ENCODE measurements around the gene GNAO1. TPM values are rescaled to one million over a fixed set of nuclear protein-coding genes. Genes with fewer than 3 reads are reported as not detected.

Gene GNAO1
- total and polyA plus RNA-seq, 9 of the 15 experiments (the other 6 are each of a cell fraction or from before 2014, with no cell fraction given): 0.07 to 0.42 (median 0.08) TPM; not detected in 5

DNA sequence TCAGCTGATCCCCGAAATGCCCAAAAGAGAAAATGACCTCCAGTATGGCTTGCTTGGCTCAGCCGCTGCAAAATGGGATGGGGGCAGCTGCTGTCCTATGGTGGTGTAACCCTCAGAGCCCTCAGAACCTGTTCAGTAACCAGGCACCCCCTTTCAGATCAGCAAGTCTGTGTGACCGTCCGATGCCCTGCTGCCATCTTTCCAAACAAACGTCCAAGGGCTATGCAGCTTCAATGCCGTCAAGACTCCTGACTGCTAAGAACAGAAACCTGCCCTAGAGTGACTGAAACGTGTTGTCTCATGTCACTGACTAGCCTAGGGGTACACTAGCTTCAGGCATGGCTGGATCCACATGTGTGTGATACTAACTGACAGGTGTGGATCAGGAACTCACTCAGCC is 70.4 kb downstream of the GNAO1 start:
- no TSS peak for BruUV-seq (replicated peaks)
- DNase-seq (ENCODE audit: extremely low read depth in 1 of 4, low spot score in 3 of 4): no peak
- Histone ChIP-seq H3K36me3 (ENCODE audit: control insufficient read depth, insufficient read depth, low read length) (no peaks in the 10 kb centered on the region), H3K79me2 (ENCODE audit: control insufficient read depth, insufficient read depth, low read length) (no peaks in the 10 kb centered on the region), H3K27me3 (ENCODE audit: control insufficient read depth in 2 of 2, insufficient read depth in 2 of 2, low read length in 2 of 2) (no peaks in the 10 kb centered on the region), H3K9ac (ENCODE audit: insufficient read depth in 1 of 2, low read depth in 2 of 2, low read length in 2 of 2) (no peak overlapping the region), H3K4me1 (replicated peaks in 1 of 2; ENCODE audit: control insufficient read depth in 2 of 2, insufficient read depth in 2 of 2, low read length in 2 of 2) (peaks cover 22 to 44% of the 10 kb centered on the region in 2 experiments), H3K4me2 (ENCODE audit: insufficient read depth, low read length) (peak overlapping the region; percentile 56), H4K20me1 (replicated peaks; ENCODE audit: control insufficient read depth, insufficient read depth, low read length) (no peaks in the 10 kb centered on the region), H3K9me3 (replicated peaks; ENCODE audit: control insufficient read depth, insufficient read depth, low read depth, low read length) (no peaks in the 10 kb centered on the region), H3K9me1 (ENCODE audit: control insufficient read depth, insufficient read depth, low read length) (no peaks in the 10 kb centered on the region), H3K27ac (ENCODE audit: extremely low read depth, low read depth, low read length) (peak overlapping the region; percentile 24; the same call in 1 of the 3 replicates), H2AFZ (ENCODE audit: low read depth, low read length) (peak overlapping the region; percentile 70), H3K4me3 (no peak overlapping the region)
- in situ Hi-C loops (cut with MboI) (no loop called here), intact Hi-C loops (cut with micrococcal nuclease) (loop anchor here (5.0 kb wide), 1 partner anchor 56 kb away; no protein-coding TSS in a partner anchor)
- WGBS (ENCODE audit: insufficient coverage, low coverage, missing lambda C conversion rate): 68% methylated on average over 7 of the region's 7 CpGs
- no peak for TF ChIP-seq ZNF583 (CRISPR knock-in tag; IDR thresholded peaks at IDR 0.05)
- TF ChIP-seq RFX1 (IDR thresholded peaks at IDR 0.05): no peak
- no peak for TF ChIP-seq POLR3G (IDR thresholded peaks at IDR 0.05; ENCODE audit: extremely low read depth, insufficient read length, insufficient replicate concordance)
- no peak for FAIRE-seq
- ATAC-seq: no peak
- ChIA-PET POLR2A (interaction anchor here (0.7 to 4.0 kb wide), 4 partner anchors 10 to 36 kb away, joined by 3 to 38 read pairs (median 4); no protein-coding TSS in a partner anchor), CTCF (ENCODE audit: low intra/inter-chr PET ratio) (no interaction called here)

DNA sequence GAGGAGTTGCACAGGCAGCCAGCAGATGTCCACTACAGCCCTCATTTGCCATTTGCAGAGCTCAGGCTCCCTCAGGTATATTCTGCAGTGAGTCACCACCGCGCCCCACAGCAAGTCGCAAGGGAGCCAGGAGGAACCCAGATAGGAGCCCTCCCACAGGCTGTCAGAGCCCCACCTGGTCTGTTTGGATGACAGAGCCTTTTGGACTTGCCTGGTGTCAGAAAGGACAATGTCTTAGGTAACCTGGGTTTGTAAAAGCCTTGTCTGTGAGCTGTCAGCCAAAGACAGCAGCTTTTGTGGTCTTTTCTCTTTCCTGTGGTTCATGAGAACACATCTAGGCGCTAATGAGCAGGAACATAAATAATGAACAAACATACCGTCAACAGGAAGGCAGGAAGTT is 70.9 kb downstream of the GNAO1 start:
- Histone ChIP-seq H2AFZ (ENCODE audit: low read depth, low read length) (peak overlapping the region; percentile 81), H3K4me1 (replicated peaks in 1 of 2; ENCODE audit: control insufficient read depth in 2 of 2, insufficient read depth in 2 of 2, low read length in 2 of 2) (peaks cover 22 to 44% of the 10 kb centered on the region in 2 experiments)
- peak; percentile 97 for FAIRE-seq
- no peak for TF ChIP-seq RBM25 (IDR thresholded peaks at IDR 0.05; ENCODE audit: low read depth, low read length, severe bottlenecking)
- no peak for TF ChIP-seq YBX1 (IDR thresholded peaks at IDR 0.05)
- peak; percentile 64 for TF ChIP-seq FOSL1 (tag; conservative IDR thresholded peaks at IDR 0.05)
- peak; percentile 26; the same call in 1 of the 2 replicates for TF ChIP-seq ZBTB7A (IDR thresholded peaks at IDR 0.05; ENCODE audit: borderline replicate concordance, control insufficient read depth, low read depth, low read length)
- no peak for TF ChIP-seq E2F6 (IDR thresholded peaks at IDR 0.05; ENCODE audit: borderline replicate concordance in 1 of 2, extremely low read depth in 1 of 2, insufficient read depth in 1 of 2, insufficient read length in 1 of 2, low read depth in 1 of 2, low read length in 1 of 2, poor library complexity in 1 of 2, severe bottlenecking in 1 of 2)
- TF ChIP-seq COPS2 (conservative IDR thresholded peaks at IDR 0.05): no peak

More for the DNA sequence above, 70.9 kb downstream of the GNAO1 start:
- ATAC-seq (peak; percentile 91), DNase-seq (ENCODE audit: extremely low read depth in 1 of 4, low spot score in 3 of 4) (peak; percentile 86 to 87 (median 87))
- peak overlapping the region in 1 of 2 experiments; percentile 37; a peak in 2 of 4 replicates for H3K9ac ChIP-seq (ENCODE audit: insufficient read depth in 1 of 2, low read depth in 2 of 2, low read length in 2 of 2)
- H3K36me3 ChIP-seq (ENCODE audit: control insufficient read depth, insufficient read depth, low read length): no peaks in the 10 kb centered on the region
- H3K79me2 ChIP-seq (ENCODE audit: control insufficient read depth, insufficient read depth, low read length): no peaks in the 10 kb centered on the region
- no TSS peak for BruUV-seq (replicated peaks)
- ChIA-PET POLR2A (interaction anchor here (0.6 to 4.0 kb wide), 5 partner anchors 10 to 259 kb away, joined by 3 to 38 read pairs (median 3); no protein-coding TSS in a partner anchor), CTCF (ENCODE audit: low intra/inter-chr PET ratio) (no interaction called here)
- H4K20me1 ChIP-seq (replicated peaks; ENCODE audit: control insufficient read depth, insufficient read depth, low read length): no peaks in the 10 kb centered on the region
- in situ Hi-C loops (cut with MboI) (no loop called here), intact Hi-C loops (cut with micrococcal nuclease) (loop anchor here (5.0 kb wide), 1 partner anchor 55 kb away; no protein-coding TSS in a partner anchor)
- H3K27me3 ChIP-seq (ENCODE audit: control insufficient read depth in 2 of 2, insufficient read depth in 2 of 2, low read length in 2 of 2): no peaks in the 10 kb centered on the region
- no peaks in the 10 kb centered on the region for H3K9me3 ChIP-seq (replicated peaks; ENCODE audit: control insufficient read depth, insufficient read depth, low read depth, low read length)
- WGBS (ENCODE audit: insufficient coverage, low coverage, missing lambda C conversion rate): 1% methylated on average over 5 of the region's 5 CpGs
- H3K27ac ChIP-seq (ENCODE audit: extremely low read depth, low read depth, low read length): peak overlapping the region; percentile 57
- peak overlapping the region; percentile 56 for H3K4me2 ChIP-seq (ENCODE audit: insufficient read depth, low read length)
- H3K4me3 ChIP-seq: no peak overlapping the region
- H3K9me1 ChIP-seq (ENCODE audit: control insufficient read depth, insufficient read depth, low read length): no peaks in the 10 kb centered on the region
